Tibial artery (tissue), 4 donors: ENCODE data around the gene ETS1.

Source experiments
- DNase-seq, 2 donors: peaks; one replicate each; pipeline ENCODE4 v3.0.0-alpha.2; 2019
- H3K27ac ChIP-seq, 2 donors: fragments of 200-600 bp; sonication (generic) in 1 of 2; 1 replicate in 1 of 2; 2 replicates in 1 of 2; pipeline ENCODE4 v1.5.1; 2018 to 2019; ENCODE audit warnings: mild to moderate bottlenecking in 1 of 2
- H3K27me3 ChIP-seq, 2 donors: fragments of 200-600 bp; sonication (generic) in 1 of 2; one replicate each; pipeline versions ENCODE4 v1.5.1 to v1.6.0; 2016 to 2019
- H3K36me3 ChIP-seq, 3 donors: fragments of 200-600 bp; sonication (generic) in 2 of 3; one replicate each; pipeline ENCODE4 v1.5.1; 2016 to 2019; ENCODE audit warnings: mild to moderate bottlenecking in 2 of 3
- H3K4me1 ChIP-seq, 4 donors: fragments of 200-600 bp; sonication (generic) in 2 of 4; 1 replicate in 3 of 4; 2 replicates in 1 of 4; pipeline ENCODE4 v1.5.1; 2016 to 2019
- H3K4me3 ChIP-seq, 2 donors: fragments of 200-600 bp; sonication (generic) in 1 of 2; 1 replicate in 1 of 2; 2 replicates in 1 of 2; pipeline ENCODE4 v1.5.1; 2018 to 2019; ENCODE audit warnings: mild to moderate bottlenecking in 2 of 2
- H3K9me3 ChIP-seq, 3 donors: fragments of 200-600 bp; sonication (generic) in 1 of 3; one replicate each; pipeline ENCODE4 v1.5.1; 2016 to 2019
- CTCF ChIP-seq, 2 experiments: fragments of 200-600 bp in 1 of 2; fragments of 450-650 bp in 1 of 2; IDR thresholded peaks; one replicate each; pipeline ENCODE4 v1.5.1; 2017 to 2019; ENCODE audit warnings: antibody characterized with exemption in 2 of 2, mild to moderate bottlenecking in 1 of 2, moderate library complexity in 1 of 2
- intact Hi-C: fragments of 100-400 bp; cut with DNase I; formaldehyde crosslinking; loops from one replicate; pipeline ENCODE4 v1.15.0; 2023; ENCODE audit warnings: low total_unique reads

Gene ETS1

GRCh38 chr11:128499613-128500253, 87.6 kb downstream of the ETS1 start:
- Histone ChIP-seq H3K4me1 (peaks cover 0 to 100% (median 80%) of the 10 kb centered on the region in 4 donors), H3K27me3 (no peaks in the 10 kb centered on the region), H3K36me3 (no peaks in the 10 kb centered on the region), H3K27ac (peak overlapping the region; percentile 73), H3K4me3 (peak overlapping the region in 1 of 2 donors; percentile 17), H3K9me3 (no peaks in the 10 kb centered on the region)
- DNase-seq, result no peak
- intact Hi-C loops, result no loop called here
- no peak for TF ChIP-seq CTCF (IDR thresholded peaks at IDR 0.05)

- H3K27ac ChIP-seq, result peak overlapping the region; percentile 73
- H3K27me3 ChIP-seq, result no peaks in the 10 kb centered on the region
- no peaks in the 10 kb centered on the region for H3K9me3 ChIP-seq
- H3K36me3 ChIP-seq, result no peaks in the 10 kb centered on the region
- intact Hi-C loops, result no loop called here
- no peak for DNase-seq
- peaks cover 0 to 92% (median 73%) of the 10 kb centered on the region in 4 donors for H3K4me1 ChIP-seq
- no peak overlapping the region for H3K4me3 ChIP-seq
- no peak for TF ChIP-seq CTCF (IDR thresholded peaks at IDR 0.05)
These were observed 88.6 kb downstream of the ETS1 start for GRCh38 chr11:128498721-128499245.

- peaks cover 0 to 89% (median 66%) of the 10 kb centered on the region in 4 donors for H3K4me1 ChIP-seq
- intact Hi-C loops, result no loop called here
These were observed 89.6 kb downstream of the ETS1 start for GRCh38 chr11:128497776-128498095.

DNA sequence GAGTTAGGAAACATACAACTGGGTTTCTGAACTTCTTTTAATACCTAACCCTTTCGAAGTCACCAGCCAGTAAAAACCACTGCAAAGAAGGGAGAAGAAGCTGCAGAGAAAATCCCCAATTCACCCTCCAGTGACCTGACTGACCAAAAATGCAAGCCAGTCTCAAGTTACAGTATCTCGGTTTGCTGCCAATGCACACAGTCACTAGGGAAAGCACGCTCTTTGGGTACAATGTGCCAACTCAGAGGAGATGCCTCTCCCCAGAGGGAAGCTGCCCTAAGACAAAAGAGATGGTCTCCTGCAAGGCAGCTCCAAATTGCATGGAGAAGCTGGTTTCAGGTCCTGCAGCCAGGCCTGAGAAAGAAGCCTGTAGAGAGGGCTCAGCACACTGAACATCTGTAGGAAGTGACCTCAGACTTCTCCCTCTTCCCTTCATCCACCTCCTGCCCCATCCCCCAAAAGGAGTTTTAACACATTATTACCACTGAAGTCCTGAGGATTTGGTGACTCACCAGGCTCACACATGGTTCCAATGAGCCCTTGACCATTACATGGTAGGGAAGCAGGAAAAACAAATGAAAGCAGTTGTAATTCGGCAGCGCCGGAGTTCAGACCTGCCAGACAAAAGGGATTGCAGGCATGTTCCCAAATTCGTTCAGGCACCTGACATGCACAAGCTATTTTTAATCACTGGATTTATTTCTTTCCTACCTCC, 90.1 kb downstream of the ETS1 start:
- Histone ChIP-seq H3K4me3 (peak overlapping the region; percentile 2 to 8), H3K9me3 (no peaks in the 10 kb centered on the region), H3K27me3 (no peaks in the 10 kb centered on the region), H3K27ac (peak overlapping the region; percentile 73), H3K36me3 (no peaks in the 10 kb centered on the region), H3K4me1 (peaks cover 0 to 89% (median 63%) of the 10 kb centered on the region in 4 donors)
- intact Hi-C loops, result no loop called here
- TF ChIP-seq CTCF (IDR thresholded peaks at IDR 0.05), result no peak
- peak in 1 of 2 donors; percentile 50 for DNase-seq

More at GRCh38 chr11:128497776-128498095, 89.6 kb downstream of the ETS1 start:
- Histone ChIP-seq H3K27me3 (no peaks in the 10 kb centered on the region), H3K9me3 (no peaks in the 10 kb centered on the region), H3K36me3 (no peaks in the 10 kb centered on the region), H3K4me3 (peak overlapping the region; percentile 2 to 8), H3K27ac (peak overlapping the region; percentile 73)
- no peak for DNase-seq
- no peak for TF ChIP-seq CTCF (IDR thresholded peaks at IDR 0.05)

GRCh38 chr11:128496692-128497060, 90.7 kb downstream of the ETS1 start:
- no peaks in the 10 kb centered on the region for H3K27me3 ChIP-seq
- H3K4me1 ChIP-seq, result peaks cover 0 to 89% (median 60%) of the 10 kb centered on the region in 4 donors
- H3K9me3 ChIP-seq, result no peaks in the 10 kb centered on the region
- TF ChIP-seq CTCF (IDR thresholded peaks at IDR 0.05), result no peak
- peak; percentile 77 to 78 for DNase-seq
- H3K4me3 ChIP-seq, result peak overlapping the region in 1 of 2 donors; percentile 2
- intact Hi-C loops, result no loop called here
- peak overlapping the region; percentile 73 for H3K27ac ChIP-seq
- no peaks in the 10 kb centered on the region for H3K36me3 ChIP-seq
